Endothelial cell of umbilical vein (primary cell): ENCODE data around the gene FRMPD1. TPM values are rescaled to one million over a fixed set of nuclear protein-coding genes. Genes with fewer than 3 reads are reported as not detected.
A peak's percentile ranks its signal among the peaks of the same experiment; 100 is the strongest.

Experiments
- BruUV-seq: library from RNA; stranded (reverse); fragments of 400-500 nt; replicated peaks from 2 replicates; lab custom pipeline; 2021; lab: Mats Ljungman, UMichigan
- CTCF ChIA-PET: fragments of 300-600, 350-600 bp; sonication (Branson Sonifier 250); formaldehyde crosslinking; loops from one replicate; lab custom pipeline; 2021; ENCODE audit warnings: antibody characterized with exemption, inconsistent platforms; lab: Charles Lee
- POLR2A ChIA-PET: fragments of 300-600, 350-600 bp; sonication (Branson Sonifier 250); formaldehyde crosslinking; loops from one replicate; lab custom pipeline; 2021; ENCODE audit warnings: antibody characterized with exemption, inconsistent platforms; lab: Charles Lee
- DNase-seq: peaks from one replicate; pipeline ENCODE4 v3.0.0-alpha.2; 2011; ENCODE audit warnings: low read depth, low spot score
- FAIRE-seq: peaks from 2 replicates; lab custom pipeline; 2011; peaks lifted over from hg19 to GRCh38; lab: Jason Lieb, UNC
- H2AFZ ChIP-seq: 2 replicates; pipeline ENCODE4 v1.6.0; 2012; ENCODE audit warnings: low read depth, low read length, control low read depth, inconsistent platforms
- H3K27ac ChIP-seq: 2 replicates; pipeline ENCODE4 v1.5.1; 2011; ENCODE audit warnings: low read depth, mild to moderate bottlenecking, control low read depth, low read length, moderate library complexity; ENCODE audit not compliant: insufficient read depth
- H3K27me3 ChIP-seq, 2 experiments: 2 replicates each; pipeline versions ENCODE4 v1.6.0 to v1.6.1; 2011; ENCODE audit warnings: low read length in 2 of 2, mixed read lengths in 1 of 2; ENCODE audit not compliant: control insufficient read depth in 2 of 2, insufficient read depth in 2 of 2
- H3K36me3 ChIP-seq, 2 experiments: 2 replicates in 1 of 2; 3 replicates in 1 of 2; pipeline ENCODE4 v1.5.1; 2011; ENCODE audit warnings: low read length in 2 of 2, mild to moderate bottlenecking in 1 of 2, moderate library complexity in 1 of 2; ENCODE audit not compliant: control insufficient read depth in 2 of 2, insufficient read depth in 2 of 2; ENCODE audit errors: extremely low read depth in 1 of 2
- H3K4me1 ChIP-seq: 3 replicates; pipeline ENCODE4 v1.5.1; 2011; ENCODE audit warnings: mild to moderate bottlenecking, low read length; ENCODE audit not compliant: control insufficient read depth, insufficient read depth; ENCODE audit errors: extremely low read depth
- H3K4me2 ChIP-seq: 2 replicates; pipeline ENCODE4 v1.6.1; 2011; ENCODE audit warnings: low read length, control low read depth, mixed read lengths; ENCODE audit not compliant: insufficient read depth
- H3K4me3 ChIP-seq, 3 experiments: fragments of 200-600 bp in 1 of 3; sonication (generic), shearing (Covaris generic) in 1 of 3; replicated peaks in 1 of 3; 2 replicates each; pipeline ENCODE4 v1.5.1; 2011 to 2016; ENCODE audit warnings: control low read depth in 3 of 3, low read length in 3 of 3, mild to moderate bottlenecking in 2 of 3, inconsistent platforms in 1 of 3, low read depth in 1 of 3, moderate library complexity in 1 of 3; ENCODE audit not compliant: insufficient read depth in 1 of 3
- H3K79me2 ChIP-seq: 2 replicates; pipeline ENCODE4 v1.6.0; 2012; ENCODE audit warnings: low read length, inconsistent platforms; ENCODE audit not compliant: control insufficient read depth, insufficient read depth
- H3K9ac ChIP-seq: replicated peaks from 2 replicates; pipeline ENCODE3; 2011; ENCODE audit warnings: low read length, control low read depth; ENCODE audit not compliant: insufficient read depth; ENCODE audit errors: extremely low read depth
- H3K9me1 ChIP-seq: replicated peaks from 3 replicates; pipeline ENCODE4 v1.6.0; 2011; ENCODE audit warnings: mild to moderate bottlenecking, low read length; ENCODE audit not compliant: control insufficient read depth, insufficient read depth; ENCODE audit errors: extremely low read depth
- H3K9me3 ChIP-seq: replicated peaks from 2 replicates; pipeline ENCODE4 v1.5.1; 2012; ENCODE audit warnings: low read length, inconsistent platforms; ENCODE audit not compliant: control insufficient read depth, insufficient read depth
- H4K20me1 ChIP-seq: replicated peaks from 2 replicates; pipeline ENCODE3; 2011; ENCODE audit warnings: mild to moderate bottlenecking, low read length; ENCODE audit not compliant: control insufficient read depth, insufficient read depth; ENCODE audit errors: extremely low read depth
- CTCF ChIP-seq, 2 donors: IDR thresholded peaks; 1 replicate in 1 of 2; 2 replicates in 1 of 2; pipeline ENCODE4 v1.5.1; 2011; ENCODE audit warnings: low read length in 2 of 2, mild to moderate bottlenecking in 2 of 2, moderate library complexity in 2 of 2, control low read depth in 1 of 2, inconsistent platforms in 1 of 2, low read depth in 1 of 2; ENCODE audit not compliant: insufficient read depth in 1 of 2; ENCODE audit errors: extremely low read depth in 1 of 2
- EZH2 ChIP-seq: IDR thresholded peaks from 2 replicates; pipeline ENCODE4 v1.6.1; 2012; ENCODE audit warnings: borderline replicate concordance, low read depth, mild to moderate bottlenecking, moderate library complexity, low read length, inconsistent platforms; ENCODE audit not compliant: severe bottlenecking
- FOS ChIP-seq: IDR thresholded peaks from 2 replicates; pipeline ENCODE4 v1.6.1; 2011; ENCODE audit warnings: mild to moderate bottlenecking, low read length, moderate library complexity, borderline replicate concordance; ENCODE audit not compliant: insufficient read depth
- GATA2 ChIP-seq: IDR thresholded peaks from 2 replicates; pipeline ENCODE4 v1.7.0; 2011; ENCODE audit warnings: low read depth, mild to moderate bottlenecking, moderate library complexity, mixed read lengths, low read length; ENCODE audit not compliant: insufficient read length, insufficient read depth
- JUN ChIP-seq: IDR thresholded peaks from 2 replicates; pipeline ENCODE4 v1.6.1; 2011; ENCODE audit warnings: borderline replicate concordance, low read depth; ENCODE audit not compliant: insufficient read length, insufficient read depth
- MYC ChIP-seq: IDR thresholded peaks from one replicate; pipeline ENCODE4 v1.6.1; 2011; ENCODE audit warnings: mild to moderate bottlenecking, low read depth, low read length
- POLR2A ChIP-seq: IDR thresholded peaks from 2 replicates; pipeline ENCODE4 v1.6.1; 2012; ENCODE audit warnings: low read depth, mild to moderate bottlenecking, control low read depth, low read length
- POLR2AphosphoS5 ChIP-seq: IDR thresholded peaks from 2 replicates; pipeline ENCODE4 v1.6.1; 2012; ENCODE audit warnings: low read depth, mild to moderate bottlenecking, control low read depth, low read length, moderate library complexity; ENCODE audit not compliant: insufficient read depth
- dilution Hi-C: fragments of 300-500 bp; cut with MboI; formaldehyde crosslinking; loops from one replicate; pipeline ENCODE4 v1.15.0; 2019; ENCODE audit warnings: low sequenced_read_pairs; ENCODE audit not compliant: extremely low pct_ligation_motif_present
- intact Hi-C: fragments of 100-400 bp; cut with micrococcal nuclease; formaldehyde crosslinking; loops from one replicate; pipeline ENCODE4 v1.10.0; 2022
- polyA plus RNA-seq, 4 experiments: library from polyadenylated mRNA; depleted of rRNA in 3 of 4; stranded (reverse) in 3 of 4; unstranded in 1 of 4; fragments of >200 nt; gene quantifications; 2 replicates each; pipeline versions ENCODE4 v1.2.1 to v1.2.3, GENCODE V29; 2011 to 2012; ENCODE audit warnings: missing spikeins in 1 of 4
- total RNA-seq: library from RNA; stranded (reverse); gene quantifications from 2 replicates; pipeline ENCODE4 v1.2.3, GENCODE V29; 2021
- TF ChIP-seq, protein P1 (sequence below): IDR thresholded peaks from 2 replicates; pipeline ENCODE4 v1.6.1; 2011; ENCODE audit not compliant: insufficient read depth, insufficient read length

Gene FRMPD1
- total and polyA plus RNA-seq, 2 donors (not counting 3 experiments of a cell fraction or from before 2014, with no cell fraction given) = not detected

- dilution Hi-C loops = no loop called here
- BruUV-seq = no TSS peak
- Histone ChIP-seq H3K4me3 (no peak overlapping the region), H3K27ac (no peak overlapping the region), H3K9ac (no peak overlapping the region), H3K9me3 (no peaks in the 10 kb centered on the region), H3K36me3 (peaks cover 9 to 12% of the 10 kb centered on the region in 2 experiments), H3K79me2 (no peaks in the 10 kb centered on the region), H3K9me1 (no peaks in the 10 kb centered on the region), H2AFZ (no peak overlapping the region), H4K20me1 (no peaks in the 10 kb centered on the region), H3K4me2 (no peak overlapping the region), H3K4me1 (no peaks in the 10 kb centered on the region), H3K27me3 (no peaks in the 10 kb centered on the region)
- no peak for FAIRE-seq
- POLR2A ChIA-PET = no interaction called here
- no peak for DNase-seq
- intact Hi-C loops = no loop called here
- CTCF ChIA-PET = interaction anchor here (1.2 to 1.7 kb wide), 3 partner anchors 9 to 21 kb away, joined by 3 to 5 read pairs (median 4); partner anchors contain the start of gene EXOSC3
- TF ChIP-seq, protein P1, sequence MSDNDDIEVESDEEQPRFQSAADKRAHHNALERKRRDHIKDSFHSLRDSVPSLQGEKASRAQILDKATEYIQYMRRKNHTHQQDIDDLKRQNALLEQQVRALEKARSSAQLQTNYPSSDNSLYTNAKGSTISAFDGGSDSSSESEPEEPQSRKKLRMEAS = no peak
- TF ChIP-seq POLR2A = peak; percentile 46
These were observed 124.6 kb downstream of the FRMPD1 start for GRCh38 chr9:37775216-37775919.

DNA sequence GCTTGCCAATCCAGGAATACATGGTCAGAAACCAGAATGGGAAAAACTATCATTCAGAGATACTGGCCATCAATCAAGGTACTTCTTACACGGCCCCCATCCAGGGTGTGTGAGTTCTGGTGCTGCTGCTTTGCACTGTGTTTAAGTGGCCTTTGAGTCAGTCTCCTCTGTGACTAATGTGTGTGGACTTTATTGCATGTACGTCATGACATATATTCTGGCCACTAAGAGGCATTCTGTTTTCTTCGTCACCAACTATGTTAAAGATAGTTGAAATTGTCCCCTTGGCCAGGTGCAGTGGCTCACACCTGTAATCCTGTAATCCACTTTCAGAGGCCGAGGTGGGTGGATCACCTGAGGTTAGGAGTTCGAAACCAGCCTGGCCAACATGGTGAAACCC is 125.6 kb downstream of the FRMPD1 start:
- no peak for DNase-seq
- no peaks in the 10 kb centered on the region for H4K20me1 ChIP-seq
- POLR2A ChIA-PET = no interaction called here
- intact Hi-C loops (no loop called here), dilution Hi-C loops (no loop called here)
- H3K9ac ChIP-seq = no peak overlapping the region
- H3K4me1 ChIP-seq = no peaks in the 10 kb centered on the region
- no peaks in the 10 kb centered on the region for H3K9me3 ChIP-seq
- CTCF ChIA-PET = no interaction called here
- BruUV-seq = no TSS peak
- no peaks in the 10 kb centered on the region for H3K79me2 ChIP-seq
- H3K27ac ChIP-seq = no peak overlapping the region
- no peaks in the 10 kb centered on the region for H3K9me1 ChIP-seq
- H3K36me3 ChIP-seq = peaks cover 9 to 17% of the 10 kb centered on the region in 2 experiments
- no peak overlapping the region for H2AFZ ChIP-seq
- no peaks in the 10 kb centered on the region for H3K27me3 ChIP-seq
- FAIRE-seq = no peak
- TF ChIP-seq, protein P1 = no peak
- no peak for TF ChIP-seq GATA2
- TF ChIP-seq CTCF (IDR thresholded peaks at IDR 0.05; ENCODE audit: extremely low read depth in 1 of 2, insufficient read depth in 1 of 2, low read depth in 1 of 2, low read length in 2 of 2) = no peak
- TF ChIP-seq JUN = no peak
- TF ChIP-seq MYC = no peak
- TF ChIP-seq POLR2AphosphoS5 = no peak
- no peak for TF ChIP-seq POLR2A
- TF ChIP-seq FOS = no peak
- no peak for TF ChIP-seq EZH2
- no peak overlapping the region for H3K4me2 ChIP-seq
- H3K4me3 ChIP-seq = no peak overlapping the region
